Measurements from ENCODE around the gene ASB13. TPM values are rescaled to one million over a fixed set of nuclear protein-coding genes. Genes with fewer than 3 reads are reported as not detected.

ASB13 gene
- total RNA-seq, 1 donor from 2014 or later, result 23.5 TPM

DNA sequence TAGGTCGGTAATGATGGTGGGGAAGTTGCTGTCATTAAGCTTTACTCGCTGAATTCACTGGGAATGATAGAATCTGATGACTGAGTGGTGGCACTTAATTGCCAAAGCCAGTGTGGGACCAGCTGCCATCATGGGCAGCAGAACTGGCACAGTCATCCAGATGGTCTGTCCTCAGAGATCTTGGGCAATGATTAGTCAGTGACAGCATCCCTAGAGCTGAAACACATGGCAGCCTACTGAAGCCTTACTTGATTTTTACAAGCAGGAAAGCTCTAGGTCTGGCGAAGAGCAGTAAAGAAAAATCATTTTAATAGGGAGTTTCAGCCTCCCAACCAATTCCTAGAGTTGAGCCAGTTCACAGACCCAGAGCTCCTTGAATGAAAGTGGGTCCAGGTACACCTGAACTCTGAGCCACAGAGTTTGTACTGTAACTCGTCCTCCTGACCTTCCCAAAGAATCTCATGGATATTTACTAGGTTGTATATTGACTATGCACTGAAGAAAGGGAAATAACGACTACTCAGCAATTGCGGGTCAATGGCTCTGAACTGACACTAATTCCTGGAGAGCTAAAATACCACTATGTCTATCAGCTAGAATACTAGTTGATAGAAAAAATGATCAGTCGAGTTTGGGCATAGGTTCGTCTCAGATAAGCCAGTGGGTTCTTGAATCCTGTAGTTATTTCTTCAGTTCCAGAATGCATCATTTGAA is 4.4 kb upstream of the ASB13 start:
- DNase-seq (ENCODE audit: low spot score), result no peak

- no peak for DNase-seq (ENCODE audit: low spot score)
These were observed 3.2 kb upstream of the ASB13 start for GRCh38 chr10:5669604-5670003.

- no peak for DNase-seq (ENCODE audit: low spot score)
These were observed 2.0 kb upstream of the ASB13 start for GRCh38 chr10:5668429-5668828.

DNA sequence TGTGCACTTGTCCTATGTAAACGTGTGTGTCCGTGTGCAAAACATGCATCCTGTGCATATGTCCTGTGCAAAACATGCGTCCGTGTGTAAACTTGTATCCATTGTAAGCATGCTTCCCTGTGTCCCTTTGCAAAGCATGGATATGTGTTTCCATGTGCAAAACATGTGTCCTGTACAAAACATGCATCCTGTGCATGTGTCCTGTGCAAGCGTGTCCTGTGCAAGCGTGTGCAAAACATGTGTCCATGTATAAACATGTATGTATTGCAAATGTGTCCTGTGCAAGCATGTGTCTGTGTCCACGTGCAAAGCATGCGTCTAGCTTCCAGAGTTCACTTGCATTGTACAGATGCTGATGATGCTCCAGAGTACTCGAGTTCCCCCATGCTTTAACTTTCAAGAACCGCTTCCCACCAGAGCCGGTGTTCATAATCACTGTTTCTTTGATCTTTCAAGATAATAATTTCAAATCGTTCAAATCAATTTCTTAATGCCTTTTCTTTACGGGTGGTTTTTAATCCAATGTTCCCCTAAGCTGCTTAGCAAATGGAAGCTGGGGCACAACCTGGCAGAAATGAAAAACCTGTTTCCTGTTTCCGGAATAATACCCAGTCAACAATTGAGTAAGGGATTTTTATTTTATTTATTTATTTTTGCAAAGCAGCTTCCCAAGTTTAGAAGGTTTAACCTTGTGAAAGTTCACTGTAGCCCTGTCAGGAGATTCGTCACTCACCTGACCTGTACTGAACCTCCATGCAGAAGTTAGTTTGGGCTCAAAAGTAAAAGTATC is 641 bp upstream of the ASB13 start:
- DNase-seq (ENCODE audit: low spot score), result no peak

- no peak for DNase-seq (ENCODE audit: low spot score)
These were observed 905 bp downstream of the ASB13 start for GRCh38 chr10:5665373-5666007.

- no peak for DNase-seq (ENCODE audit: low spot score)
These were observed 2.5 kb downstream of the ASB13 start for GRCh38 chr10:5663692-5664427.

- DNase-seq (ENCODE audit: low spot score), result no peak
These were observed 3.5 kb downstream of the ASB13 start for GRCh38 chr10:5662708-5663579.

DNA sequence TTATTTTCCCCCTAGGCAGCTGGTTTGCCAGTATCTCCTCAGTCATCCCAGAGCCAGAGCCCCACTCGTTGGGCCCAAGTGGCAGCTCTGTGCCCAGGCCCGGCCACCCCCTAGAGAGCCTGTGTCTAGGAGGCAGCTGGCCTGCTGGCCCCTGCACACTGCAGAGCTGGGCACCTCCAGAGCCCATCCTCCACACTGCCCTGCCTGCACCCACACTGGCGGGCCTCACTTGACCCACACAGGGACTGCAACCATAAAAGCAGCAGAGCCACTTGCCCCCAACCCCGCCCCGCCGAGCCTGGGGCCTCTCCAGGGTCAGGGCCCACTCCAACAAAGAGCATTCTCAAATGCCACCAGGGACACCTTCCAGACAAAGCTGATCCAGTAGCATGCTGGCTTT is 5.4 kb downstream of the ASB13 start:
- DNase-seq (ENCODE audit: low spot score), result no peak

DNA sequence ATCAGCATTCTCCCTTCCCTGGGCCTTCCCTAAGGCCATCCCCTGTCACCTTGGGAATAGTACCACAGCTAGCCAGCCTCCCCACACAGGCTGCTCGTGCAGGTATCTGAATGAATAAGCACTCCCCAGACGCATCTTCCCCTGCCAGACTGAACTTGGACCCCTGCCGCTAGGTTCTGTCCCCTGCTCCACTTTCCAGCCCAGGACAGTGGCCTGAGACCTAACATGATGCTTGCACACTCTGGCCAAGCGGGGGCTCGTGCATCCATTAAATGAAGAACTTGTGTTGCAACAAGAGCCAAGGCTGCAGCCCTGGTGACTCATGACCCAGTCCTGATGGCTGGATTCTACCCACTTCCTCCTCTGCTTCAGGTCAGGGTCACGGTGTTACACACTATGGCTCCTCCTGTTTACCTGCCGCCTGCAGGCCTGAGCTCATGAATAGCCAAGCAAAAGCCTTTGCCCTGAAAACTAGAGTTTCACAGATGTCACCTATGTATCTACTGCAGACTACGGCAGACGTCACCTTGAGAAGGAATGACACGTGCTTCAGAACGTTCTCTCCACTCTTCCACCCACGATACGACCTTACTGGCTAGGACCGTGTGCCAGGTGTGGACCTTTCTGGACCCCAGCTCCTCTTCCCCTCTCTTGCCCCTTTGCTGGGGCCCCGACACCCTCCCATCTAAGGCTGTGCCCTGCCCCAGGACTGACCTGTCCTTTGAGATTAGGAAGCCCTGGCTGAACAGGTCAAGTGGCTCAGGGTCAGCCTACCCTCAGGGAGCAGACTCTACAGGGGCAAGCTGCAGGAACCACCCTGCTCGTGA is 6.5 kb downstream of the ASB13 start:
- peak; percentile 77 for DNase-seq (ENCODE audit: low spot score)

- peak; percentile 82 for DNase-seq (ENCODE audit: low spot score)
These were observed 7.3 kb downstream of the ASB13 start for GRCh38 chr10:5658871-5659618.

- no peak for DNase-seq (ENCODE audit: low spot score)
These were observed 9.4 kb downstream of the ASB13 start for GRCh38 chr10:5656737-5657579.

DNA sequence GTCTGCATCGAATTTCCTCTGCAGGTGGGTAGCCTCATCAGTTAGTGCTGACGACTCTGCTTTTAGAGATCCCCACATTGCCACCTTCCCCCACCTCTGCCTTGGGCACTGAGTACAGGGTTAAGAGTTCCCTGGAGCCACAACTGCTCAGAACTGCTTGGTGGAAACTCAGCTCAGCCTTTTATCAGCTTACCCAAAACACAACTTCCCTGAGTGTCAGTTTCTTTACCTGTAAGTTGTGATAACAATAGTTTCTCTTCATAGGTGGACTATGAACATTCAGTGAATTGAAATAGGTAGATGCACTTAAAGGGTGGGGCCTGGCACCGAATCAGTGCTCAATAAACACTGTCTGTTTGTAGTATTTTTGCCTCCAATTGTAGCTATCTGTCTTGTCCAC is 11.3 kb downstream of the ASB13 start:
- DNase-seq (ENCODE audit: low spot score), result no peak

- no peak for DNase-seq (ENCODE audit: low spot score)
These were observed 12.1 kb downstream of the ASB13 start for GRCh38 chr10:5654218-5654755.

DNA sequence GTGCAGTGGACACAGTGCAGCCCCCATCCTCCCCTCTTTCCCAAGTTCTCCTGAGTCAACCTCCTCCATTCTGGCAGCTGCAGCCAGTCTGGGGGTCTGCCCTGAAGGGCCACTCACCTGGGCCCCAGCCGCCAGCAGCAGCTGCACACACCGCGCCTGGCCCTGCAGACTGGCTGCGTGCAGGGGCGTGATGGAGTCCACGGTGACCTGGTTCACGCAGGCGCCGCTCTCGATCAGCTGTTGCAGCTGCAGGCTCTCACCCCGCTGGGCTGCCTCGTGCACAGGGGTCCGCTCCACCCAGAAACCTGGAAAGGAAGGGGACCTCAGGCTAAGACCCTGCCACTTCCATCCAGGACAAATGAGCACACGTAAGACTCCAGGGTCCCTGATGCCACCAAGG is 13.6 kb downstream of the ASB13 start:
- DNase-seq (ENCODE audit: low spot score), result peak; percentile 73

- DNase-seq (ENCODE audit: low spot score), result peak; percentile 65
These were observed 15.0 kb downstream of the ASB13 start for GRCh38 chr10:5651388-5651764.

DNA sequence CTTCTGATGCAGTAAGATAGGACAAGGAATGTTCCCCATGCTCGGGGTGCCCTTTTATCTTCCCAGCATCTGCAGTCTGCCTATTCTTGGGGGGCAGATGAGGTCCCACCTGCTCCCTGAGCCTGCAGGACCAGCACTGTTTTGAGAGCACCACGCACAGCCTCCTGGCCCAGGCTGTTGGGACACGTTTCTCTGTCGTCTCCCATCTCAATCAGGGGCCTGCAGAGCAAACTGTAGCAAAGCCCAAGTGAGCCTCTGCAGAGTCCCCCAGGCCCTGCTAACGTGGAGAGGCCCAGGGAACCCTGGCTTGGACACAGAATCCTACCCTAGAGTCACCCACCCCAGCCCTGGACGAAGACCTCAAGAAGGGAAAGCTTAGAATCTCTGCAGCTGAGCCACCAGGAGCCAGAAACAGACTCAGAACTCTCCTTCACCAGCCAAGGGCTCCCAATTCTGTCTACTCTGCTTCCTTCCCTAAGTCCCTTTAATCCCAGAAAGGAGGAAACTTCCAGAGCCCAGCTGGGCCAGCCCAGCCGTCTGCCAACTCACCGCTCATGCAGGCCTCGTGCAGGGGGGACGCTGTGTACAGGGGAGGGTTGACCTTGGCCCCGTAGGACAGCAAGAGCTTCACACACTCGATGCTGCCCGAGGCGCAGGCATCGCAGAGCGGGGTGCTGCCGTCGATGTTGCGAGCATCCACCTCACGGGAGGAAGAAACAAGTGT is 15.6 kb downstream of the ASB13 start:
- peak; percentile 83 for DNase-seq (ENCODE audit: low spot score)

GRCh38 chr10:5649746-5650145 is 16.6 kb downstream of the ASB13 start:
- DNase-seq (ENCODE audit: low spot score), result peak; percentile 73
